ENCODE measurements around the gene DISP2. TPM values are rescaled to one million over a fixed set of nuclear protein-coding genes. Genes with fewer than 3 reads are reported as not detected.

DISP2 gene
- total and polyA plus RNA-seq, 2 experiments from 2014 or later: 1.3 to 2.2 TPM

GRCh38 chr15:40353697-40354096 is 4.3 kb upstream of the DISP2 start:
- H3K9me3 Mint-ChIP-seq: no peaks in the 10 kb centered on the region; the same call in 2 of the 3 replicates
- H3K27ac Mint-ChIP-seq: no peak overlapping the region
- TF ChIP-seq STAT1 (IDR thresholded peaks at IDR 0.05; ENCODE audit: unreplicated experiment) (no peak), POLR2AphosphoS5 (IDR thresholded peaks at IDR 0.05; ENCODE audit: low read depth) (no peak), REST (IDR thresholded peaks at IDR 0.05; ENCODE audit: unreplicated experiment) (no peak)
- TF ChIP-seq, protein P1, sequence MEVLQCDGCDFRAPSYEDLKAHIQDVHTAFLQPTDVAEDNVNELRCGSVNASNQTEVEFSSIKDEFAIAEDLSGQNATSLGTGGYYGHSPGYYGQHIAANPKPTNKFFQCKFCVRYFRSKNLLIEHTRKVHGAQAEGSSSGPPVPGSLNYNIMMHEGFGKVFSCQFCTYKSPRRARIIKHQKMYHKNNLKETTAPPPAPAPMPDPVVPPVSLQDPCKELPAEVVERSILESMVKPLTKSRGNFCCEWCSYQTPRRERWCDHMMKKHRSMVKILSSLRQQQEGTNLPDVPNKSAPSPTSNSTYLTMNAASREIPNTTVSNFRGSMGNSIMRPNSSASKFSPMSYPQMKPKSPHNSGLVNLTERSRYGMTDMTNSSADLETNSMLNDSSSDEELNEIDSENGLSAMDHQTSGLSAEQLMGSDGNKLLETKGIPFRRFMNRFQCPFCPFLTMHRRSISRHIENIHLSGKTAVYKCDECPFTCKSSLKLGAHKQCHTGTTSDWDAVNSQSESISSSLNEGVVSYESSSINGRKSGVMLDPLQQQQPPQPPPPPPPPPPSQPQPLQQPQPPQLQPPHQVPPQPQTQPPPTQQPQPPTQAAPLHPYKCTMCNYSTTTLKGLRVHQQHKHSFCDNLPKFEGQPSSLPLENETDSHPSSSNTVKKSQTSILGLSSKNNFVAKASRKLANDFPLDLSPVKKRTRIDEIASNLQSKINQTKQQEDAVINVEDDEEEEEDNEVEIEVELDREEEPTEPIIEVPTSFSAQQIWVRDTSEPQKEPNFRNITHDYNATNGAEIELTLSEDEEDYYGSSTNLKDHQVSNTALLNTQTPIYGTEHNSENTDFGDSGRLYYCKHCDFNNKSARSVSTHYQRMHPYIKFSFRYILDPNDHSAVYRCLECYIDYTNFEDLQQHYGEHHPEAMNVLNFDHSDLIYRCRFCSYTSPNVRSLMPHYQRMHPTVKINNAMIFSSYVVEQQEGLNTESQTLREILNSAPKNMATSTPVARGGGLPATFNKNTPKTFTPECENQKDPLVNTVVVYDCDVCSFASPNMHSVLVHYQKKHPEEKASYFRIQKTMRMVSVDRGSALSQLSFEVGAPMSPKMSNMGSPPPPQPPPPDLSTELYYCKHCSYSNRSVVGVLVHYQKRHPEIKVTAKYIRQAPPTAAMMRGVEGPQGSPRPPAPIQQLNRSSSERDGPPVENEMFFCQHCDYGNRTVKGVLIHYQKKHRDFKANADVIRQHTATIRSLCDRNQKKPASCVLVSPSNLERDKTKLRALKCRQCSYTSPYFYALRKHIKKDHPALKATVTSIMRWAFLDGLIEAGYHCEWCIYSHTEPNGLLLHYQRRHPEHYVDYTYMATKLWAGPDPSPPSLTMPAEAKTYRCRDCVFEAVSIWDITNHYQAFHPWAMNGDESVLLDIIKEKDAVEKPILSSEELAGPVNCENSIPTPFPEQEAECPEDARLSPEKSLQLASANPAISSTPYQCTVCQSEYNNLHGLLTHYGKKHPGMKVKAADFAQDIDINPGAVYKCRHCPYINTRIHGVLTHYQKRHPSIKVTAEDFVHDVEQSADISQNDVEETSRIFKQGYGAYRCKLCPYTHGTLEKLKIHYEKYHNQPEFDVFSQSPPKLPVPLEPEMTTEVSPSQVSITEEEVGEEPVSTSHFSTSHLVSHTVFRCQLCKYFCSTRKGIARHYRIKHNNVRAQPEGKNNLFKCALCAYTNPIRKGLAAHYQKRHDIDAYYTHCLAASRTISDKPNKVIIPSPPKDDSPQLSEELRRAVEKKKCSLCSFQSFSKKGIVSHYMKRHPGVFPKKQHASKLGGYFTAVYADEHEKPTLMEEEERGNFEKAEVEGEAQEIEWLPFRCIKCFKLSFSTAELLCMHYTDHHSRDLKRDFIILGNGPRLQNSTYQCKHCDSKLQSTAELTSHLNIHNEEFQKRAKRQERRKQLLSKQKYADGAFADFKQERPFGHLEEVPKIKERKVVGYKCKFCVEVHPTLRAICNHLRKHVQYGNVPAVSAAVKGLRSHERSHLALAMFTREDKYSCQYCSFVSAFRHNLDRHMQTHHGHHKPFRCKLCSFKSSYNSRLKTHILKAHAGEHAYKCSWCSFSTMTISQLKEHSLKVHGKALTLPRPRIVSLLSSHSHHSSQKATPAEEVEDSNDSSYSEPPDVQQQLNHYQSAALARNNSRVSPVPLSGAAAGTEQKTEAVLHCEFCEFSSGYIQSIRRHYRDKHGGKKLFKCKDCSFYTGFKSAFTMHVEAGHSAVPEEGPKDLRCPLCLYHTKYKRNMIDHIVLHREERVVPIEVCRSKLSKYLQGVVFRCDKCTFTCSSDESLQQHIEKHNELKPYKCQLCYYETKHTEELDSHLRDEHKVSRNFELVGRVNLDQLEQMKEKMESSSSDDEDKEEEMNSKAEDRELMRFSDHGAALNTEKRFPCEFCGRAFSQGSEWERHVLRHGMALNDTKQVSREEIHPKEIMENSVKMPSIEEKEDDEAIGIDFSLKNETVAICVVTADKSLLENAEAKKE (CRISPR knock-in tag; IDR thresholded peaks at IDR 0.05): no peak
- TF ChIP-seq, protein P2, sequence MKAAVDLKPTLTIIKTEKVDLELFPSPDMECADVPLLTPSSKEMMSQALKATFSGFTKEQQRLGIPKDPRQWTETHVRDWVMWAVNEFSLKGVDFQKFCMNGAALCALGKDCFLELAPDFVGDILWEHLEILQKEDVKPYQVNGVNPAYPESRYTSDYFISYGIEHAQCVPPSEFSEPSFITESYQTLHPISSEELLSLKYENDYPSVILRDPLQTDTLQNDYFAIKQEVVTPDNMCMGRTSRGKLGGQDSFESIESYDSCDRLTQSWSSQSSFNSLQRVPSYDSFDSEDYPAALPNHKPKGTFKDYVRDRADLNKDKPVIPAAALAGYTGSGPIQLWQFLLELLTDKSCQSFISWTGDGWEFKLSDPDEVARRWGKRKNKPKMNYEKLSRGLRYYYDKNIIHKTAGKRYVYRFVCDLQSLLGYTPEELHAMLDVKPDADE (IDR thresholded peaks at IDR 0.05): no peak
- H3K27ac ChIP-seq (ENCODE audit: low read depth): no peak overlapping the region
- H3K36me3 ChIP-seq (ENCODE audit: insufficient read depth): no peaks in the 10 kb centered on the region
- H3F3A ChIP-seq (replicated peaks; ENCODE audit: low read depth): peaks cover 16% of the 10 kb centered on the region
- H3K36me3 Mint-ChIP-seq (ENCODE audit: low read depth): no peaks in the 10 kb centered on the region; the same call in 2 of the 3 replicates
- H3K9me2 ChIP-seq (ENCODE audit: insufficient read depth): no peaks in the 10 kb centered on the region
- peaks cover 29% of the 10 kb centered on the region for H3K4me1 Mint-ChIP-seq
- H3K4me3 ChIP-seq: no peak overlapping the region
- H3K27me3 ChIP-seq (ENCODE audit: insufficient read depth): peaks cover 15% of the 10 kb centered on the region
- H3K27me3 Mint-ChIP-seq (ENCODE audit: insufficient read depth, low read depth, poor library complexity): peaks cover 15% of the 10 kb centered on the region
- no peak overlapping the region; the same call in 2 of the 3 replicates for H3K4me3 Mint-ChIP-seq
- H2AFZ ChIP-seq: peak overlapping the region; percentile 69; the same call in 1 of the 2 replicates
- no peak for DNase-seq (ENCODE audit: low spot score)
- H3K79me2 ChIP-seq (replicated peaks; ENCODE audit: insufficient read depth): no peaks in the 10 kb centered on the region
- peak overlapping the region; percentile 80 for H3K4me2 ChIP-seq
- H3K4me1 ChIP-seq (ENCODE audit: insufficient read depth): peaks cover 18% of the 10 kb centered on the region
- no peaks in the 10 kb centered on the region for H4K20me1 ChIP-seq (replicated peaks; ENCODE audit: insufficient read depth)
- ATAC-seq: no peak

All from GM23338 (cell line).